ENCODE results near the gene FAF1.
"Not testable (repeated sequence)": the region's sequence is repeated elsewhere in the genome, so short reads cannot be mapped to it uniquely, and the experiment has no call there.

FAF1 gene

DNA sequence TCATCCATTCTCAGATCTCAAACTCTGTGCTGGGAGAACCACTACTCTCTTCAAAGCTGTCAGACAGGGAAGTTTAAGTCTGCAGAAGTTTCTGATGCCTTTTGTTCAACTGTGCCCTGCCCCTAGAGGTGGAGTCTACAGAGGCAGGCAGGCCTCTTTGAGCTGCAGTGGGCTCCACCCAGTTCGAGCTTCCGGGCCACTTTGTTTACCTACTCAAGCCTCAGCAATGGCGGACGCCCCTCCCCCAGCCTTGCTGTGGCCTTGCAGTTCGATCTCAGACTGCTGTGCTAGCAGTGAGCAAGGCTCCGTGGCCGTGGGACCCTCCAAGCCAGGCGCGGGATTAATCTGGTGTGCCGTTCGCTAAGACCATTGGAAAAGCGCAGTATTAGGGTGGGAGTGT lies 49.7 kb downstream of the FAF1 start:
- DNase-seq (ENCODE audit: low spot score): not testable (repeated sequence)

- DNase-seq (ENCODE audit: low spot score): not testable (repeated sequence)
Measured at GRCh38 chr1:50907610-50908009, 52.5 kb downstream of the FAF1 start.

DNA sequence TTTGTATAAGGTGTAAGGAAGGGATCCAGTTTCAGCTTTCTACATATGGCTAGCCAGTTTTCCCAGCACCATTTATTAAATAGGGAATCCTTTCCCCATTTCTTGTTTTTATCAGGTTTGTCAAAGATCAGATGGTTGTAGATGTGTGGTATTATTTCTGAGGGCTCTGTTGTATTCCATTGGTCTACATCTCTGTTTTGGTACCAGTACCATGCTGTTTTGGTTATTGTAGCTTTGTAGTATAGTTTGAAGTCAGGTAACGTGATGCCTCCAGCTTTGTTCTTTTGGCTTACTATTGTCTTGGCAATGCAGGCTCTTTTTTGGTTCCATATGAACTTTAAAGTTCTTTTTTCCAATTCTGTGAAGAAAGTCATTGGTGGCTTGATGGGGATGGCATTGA lies 54.0 kb downstream of the FAF1 start:
- not testable (repeated sequence) for DNase-seq (ENCODE audit: low spot score)

- no peak for DNase-seq (ENCODE audit: low spot score)
Measured at GRCh38 chr1:50902419-50902818, 57.6 kb downstream of the FAF1 start.

- DNase-seq (ENCODE audit: low spot score): no peak
Measured at GRCh38 chr1:50901872-50902271, 58.2 kb downstream of the FAF1 start.

GRCh38 chr1:50898773-50899172 lies 61.3 kb downstream of the FAF1 start:
- no peak for DNase-seq (ENCODE audit: low spot score)

- DNase-seq (ENCODE audit: low spot score): no peak
Measured at GRCh38 chr1:50894340-50894739, 65.7 kb downstream of the FAF1 start.

- no peak for DNase-seq (ENCODE audit: low spot score)
Measured at GRCh38 chr1:50893466-50893865, 66.6 kb downstream of the FAF1 start.

GRCh38 chr1:50887555-50887954 lies 72.5 kb downstream of the FAF1 start:
- not testable (repeated sequence) for DNase-seq (ENCODE audit: low spot score)

DNA sequence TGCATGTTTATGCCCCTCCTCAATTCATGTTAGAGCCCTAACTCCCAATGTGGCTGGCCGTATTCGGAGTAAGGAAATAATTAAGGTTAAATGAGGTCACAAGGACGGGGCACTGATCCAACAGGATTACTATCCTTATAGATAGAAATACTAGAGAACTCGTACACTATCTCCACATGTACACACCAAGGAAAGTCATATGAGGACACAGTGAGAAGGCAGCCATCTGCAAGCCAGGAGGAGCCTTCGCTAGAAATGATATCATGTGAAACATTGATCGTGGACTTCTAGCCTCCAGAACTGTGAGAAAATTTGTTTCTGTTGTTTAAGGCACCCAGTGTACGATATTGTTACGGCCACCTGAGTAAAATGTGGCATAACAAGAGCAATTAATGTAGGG lies 79.7 kb downstream of the FAF1 start:
- DNase-seq (ENCODE audit: low spot score): no peak

DNA sequence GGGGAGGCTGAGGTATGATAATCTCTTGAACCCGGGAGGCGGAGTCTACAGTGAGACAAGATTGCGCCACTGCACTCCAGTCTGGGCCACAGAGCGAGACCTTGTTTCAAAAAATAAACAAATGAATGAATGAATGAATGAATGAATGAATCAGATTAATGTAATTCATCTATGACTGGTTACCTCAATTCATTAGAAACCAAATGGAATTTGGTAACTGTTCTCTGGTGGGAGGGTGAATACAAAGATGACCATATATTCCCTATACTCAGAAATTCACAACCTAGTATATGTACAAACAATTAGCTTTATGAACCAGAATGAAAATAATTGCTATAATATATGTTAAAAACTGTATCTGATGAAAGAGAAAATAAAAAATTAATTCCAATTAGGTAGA lies 80.9 kb downstream of the FAF1 start:
- no peak for DNase-seq (ENCODE audit: low spot score)

DNA sequence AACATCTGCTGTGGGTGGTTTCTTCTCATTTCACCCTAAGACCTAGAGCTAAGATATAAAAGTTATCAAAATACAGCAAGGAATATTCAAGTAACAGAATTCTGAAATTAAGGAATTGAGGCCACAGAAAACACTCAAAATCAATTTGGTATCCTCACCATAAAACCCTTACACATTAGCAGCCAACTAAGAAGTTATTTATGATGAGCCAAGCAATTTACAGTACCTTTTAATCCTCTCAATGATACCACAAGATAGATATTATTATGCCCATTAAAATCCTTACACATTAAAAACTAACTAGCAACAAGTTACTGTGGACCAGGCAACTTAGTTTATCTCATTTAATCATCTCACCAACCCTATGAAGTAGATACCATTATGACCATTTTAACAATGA lies 81.6 kb downstream of the FAF1 start:
- no peak for DNase-seq (ENCODE audit: low spot score)

- DNase-seq (ENCODE audit: low spot score): no peak
Measured at GRCh38 chr1:50877641-50878040, 82.4 kb downstream of the FAF1 start.

GRCh38 chr1:50873458-50874187 lies 86.4 kb downstream of the FAF1 start:
- no peak for DNase-seq (ENCODE audit: low spot score)

GRCh38 chr1:50864845-50865244 lies 95.2 kb downstream of the FAF1 start:
- not testable (repeated sequence) for DNase-seq (ENCODE audit: low spot score)

DNA sequence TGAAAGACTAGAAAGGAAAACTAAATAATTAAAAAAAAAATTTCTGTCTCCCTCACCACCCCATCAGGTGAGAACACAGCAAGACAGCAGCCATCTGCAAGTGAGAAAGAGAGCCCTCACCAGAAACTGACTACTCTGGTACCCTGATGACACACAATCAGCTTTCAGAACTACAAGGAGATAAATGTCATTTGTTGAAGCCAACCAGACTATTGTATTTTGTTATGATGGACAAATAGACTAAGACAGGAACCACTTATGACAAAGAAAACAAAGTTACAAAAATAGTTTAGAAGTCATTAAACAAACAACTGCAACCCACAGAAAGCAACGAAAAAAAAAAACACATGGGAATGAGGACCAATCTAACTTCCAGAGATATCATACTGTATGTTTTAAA lies 98.3 kb downstream of the FAF1 start:
- DNase-seq (ENCODE audit: low spot score): no peak

DNA sequence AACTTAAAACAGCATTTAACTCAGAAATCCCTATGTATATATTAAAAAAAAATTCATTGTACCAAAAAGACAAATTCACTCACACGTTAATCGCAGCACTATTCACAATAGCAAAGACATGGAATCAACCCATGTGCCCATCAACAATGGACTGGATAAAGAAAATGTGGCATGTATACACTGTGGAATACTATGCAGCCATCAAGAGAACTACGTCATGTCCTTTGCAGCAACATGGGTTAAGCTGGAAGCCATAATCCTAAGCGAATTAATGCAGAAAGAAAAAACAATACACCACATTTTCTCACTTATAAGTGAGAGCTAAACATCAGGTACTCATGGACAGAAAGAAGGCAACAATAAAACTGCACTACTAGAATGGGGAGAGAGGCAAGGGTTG lies 99.4 kb downstream of the FAF1 start:
- DNase-seq (ENCODE audit: low spot score): no peak

GRCh38 chr1:50860256-50860655 lies 99.8 kb downstream of the FAF1 start:
- DNase-seq (ENCODE audit: low spot score): no peak

GRCh38 chr1:50859657-50860056 lies 100.4 kb downstream of the FAF1 start:
- no peak for DNase-seq (ENCODE audit: low spot score)

DNA sequence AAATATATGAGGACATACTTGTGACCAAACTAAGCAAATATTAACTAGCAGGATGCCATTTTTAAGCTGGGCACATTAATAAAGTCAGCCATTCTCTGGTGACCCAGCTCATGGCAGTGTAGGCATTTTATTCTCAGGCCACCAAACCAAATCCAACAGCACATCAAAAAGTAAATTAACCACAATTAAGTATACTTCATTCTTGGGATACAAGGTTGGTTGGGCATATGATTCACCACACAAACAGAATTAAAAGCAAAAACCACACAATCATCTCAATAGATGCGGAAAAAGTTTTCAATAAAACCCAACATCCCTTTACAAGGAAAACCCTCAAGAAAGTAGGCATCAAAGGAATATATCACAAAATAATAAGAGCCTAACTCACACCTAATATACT lies 101.3 kb downstream of the FAF1 start:
- no peak for DNase-seq (ENCODE audit: low spot score)

GRCh38 chr1:50857702-50858101 lies 102.4 kb downstream of the FAF1 start:
- no peak for DNase-seq (ENCODE audit: low spot score)

GRCh38 chr1:50853325-50853724 lies 106.7 kb downstream of the FAF1 start:
- no peak for DNase-seq (ENCODE audit: low spot score)

- no peak for DNase-seq (ENCODE audit: low spot score)
Measured at GRCh38 chr1:50852889-50853288, 107.2 kb downstream of the FAF1 start.

- no peak for DNase-seq (ENCODE audit: low spot score)
Measured at GRCh38 chr1:50851466-50851865, 108.6 kb downstream of the FAF1 start.

All from HuH-7.5 (cell line).